Heart left ventricle (tissue), 13 donors: Measurements from ENCODE around the gene TMEM41A.

Source experiments
- POLR2A ChIP-seq, 2 donors: fragments of 450-650 bp; IDR thresholded peaks; one replicate each; pipeline ENCODE4 v1.6.1; 2017; ENCODE audit warnings: antibody characterized with exemption in 2 of 2, mild to moderate bottlenecking in 2 of 2, moderate library complexity in 2 of 2
- TF ChIP-seq, protein P1 (sequence below), 12 donors: fragments of 200-600 bp; sonication (generic) in 4 of 12; IDR thresholded peaks; one replicate each; pipeline versions ENCODE4 v1.5.0 to v1.8.0; 2018 to 2022; ENCODE audit warnings: antibody characterized with exemption in 12 of 12, mild to moderate bottlenecking in 5 of 12
- donor health status: ischemic (EF 13 %, LVEDD 7.1; RV severe dilation, severe dysfunction).
- donor health status: DM: no; HTN: yes; CAD: no.
- donor health status: DM: no; HTN: no; CAD: no.
- donor health status: ischemic (EF 25% LVEDD 6.9; RV normal size, moderate dysfunction).
- donor health status: ischemic (EF 25% LVEDD 5.7; RV mildly dilated, moderate dysfunction).
- donor health status: ischemic (EF 35%, LVEDD 5.7; RV mildly dilated, moderate dysfunction).
- donor health status: nonischemic (EF 11% LVEDD 7.7; RV severe dilation, severe dysfunction).
- donor health status: DM: yes; HTN: yes; CAD: no.
- donor health status: PGD.
- donor health status: ischemic (EF 29% LVEDD 5.4; RV normal size, mild dysfunction).
- donor health status: nonischemic (EF 23%, LVEDD 6.1; RV moderate dilation, normal function).

DNA sequence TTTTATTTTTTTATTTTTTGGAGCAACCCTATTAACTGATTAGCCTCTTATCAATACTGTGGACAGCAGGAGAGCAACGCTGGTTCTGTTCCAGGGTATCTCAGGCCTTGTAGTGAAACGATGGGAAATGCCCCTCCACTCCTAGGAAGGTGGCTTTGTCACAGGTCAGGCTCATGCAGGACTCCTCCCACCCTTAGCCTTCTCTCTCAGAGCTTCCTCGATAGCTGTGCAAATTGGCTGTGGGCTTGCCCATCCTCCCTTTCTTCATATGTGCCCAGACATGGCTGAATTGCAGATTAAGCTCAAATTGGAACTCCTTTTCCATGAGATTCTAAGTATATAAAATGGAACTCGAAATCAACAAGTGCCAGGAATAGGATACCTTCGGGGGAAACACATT, 38.5 kb downstream of the TMEM41A start:
- TF ChIP-seq, protein P1, sequence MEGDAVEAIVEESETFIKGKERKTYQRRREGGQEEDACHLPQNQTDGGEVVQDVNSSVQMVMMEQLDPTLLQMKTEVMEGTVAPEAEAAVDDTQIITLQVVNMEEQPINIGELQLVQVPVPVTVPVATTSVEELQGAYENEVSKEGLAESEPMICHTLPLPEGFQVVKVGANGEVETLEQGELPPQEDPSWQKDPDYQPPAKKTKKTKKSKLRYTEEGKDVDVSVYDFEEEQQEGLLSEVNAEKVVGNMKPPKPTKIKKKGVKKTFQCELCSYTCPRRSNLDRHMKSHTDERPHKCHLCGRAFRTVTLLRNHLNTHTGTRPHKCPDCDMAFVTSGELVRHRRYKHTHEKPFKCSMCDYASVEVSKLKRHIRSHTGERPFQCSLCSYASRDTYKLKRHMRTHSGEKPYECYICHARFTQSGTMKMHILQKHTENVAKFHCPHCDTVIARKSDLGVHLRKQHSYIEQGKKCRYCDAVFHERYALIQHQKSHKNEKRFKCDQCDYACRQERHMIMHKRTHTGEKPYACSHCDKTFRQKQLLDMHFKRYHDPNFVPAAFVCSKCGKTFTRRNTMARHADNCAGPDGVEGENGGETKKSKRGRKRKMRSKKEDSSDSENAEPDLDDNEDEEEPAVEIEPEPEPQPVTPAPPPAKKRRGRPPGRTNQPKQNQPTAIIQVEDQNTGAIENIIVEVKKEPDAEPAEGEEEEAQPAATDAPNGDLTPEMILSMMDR (IDR thresholded peaks at IDR 0.05): no peak
- TF ChIP-seq POLR2A (IDR thresholded peaks at IDR 0.05): no peak
